ENCODE data around the gene RABL6.
"Not testable (repeated sequence)": the region's sequence is repeated elsewhere in the genome, so short reads cannot be mapped to it uniquely, and the experiment has no call there.

RABL6 gene

GRCh38 chr9:136837856-136838277 is 30.1 kb downstream of the RABL6 start:
- not testable (repeated sequence) for DNase-seq

- no peak for DNase-seq
Measured at GRCh38 chr9:136838314-136839228, 30.8 kb downstream of the RABL6 start.

- DNase-seq: no peak
Measured at GRCh38 chr9:136839229-136840139, 31.7 kb downstream of the RABL6 start.

GRCh38 chr9:136840140-136840876 is 32.6 kb downstream of the RABL6 start:
- DNase-seq: no peak

- DNase-seq: no peak
Measured at GRCh38 chr9:136840877-136841645, 33.3 kb downstream of the RABL6 start.

GRCh38 chr9:136841646-136842379 is 34.1 kb downstream of the RABL6 start:
- DNase-seq: not testable (repeated sequence)

- DNase-seq: peak; percentile 71 to 75
Measured at GRCh38 chr9:136842380-136842948, 34.7 kb downstream of the RABL6 start, which contains the start of gene AJM1. TSS of gene AJM1 (plus strand) at chr9:136842478. CDS start at chr9:136844415, 1,937 bp downstream.

GRCh38 chr9:136843159-136843800 is 35.5 kb downstream of the RABL6 start:
- not testable (repeated sequence) for DNase-seq

- DNase-seq: peak; percentile 43 to 61
Measured at GRCh38 chr9:136843801-136844740, 36.3 kb downstream of the RABL6 start.

- no peak for DNase-seq
Measured at GRCh38 chr9:136844761-136845464, 37.2 kb downstream of the RABL6 start.

GRCh38 chr9:136845465-136846260 is 37.9 kb downstream of the RABL6 start:
- no peak for DNase-seq

- peak in 1 of 2 donors; percentile 56 for DNase-seq
Measured at GRCh38 chr9:136846376-136847087, 38.8 kb downstream of the RABL6 start.

GRCh38 chr9:136847088-136847825 is 39.5 kb downstream of the RABL6 start:
- DNase-seq: no peak

GRCh38 chr9:136847826-136848392 is 40.2 kb downstream of the RABL6 start:
- peak; percentile 63 to 66 for DNase-seq

- DNase-seq: no peak
Measured at GRCh38 chr9:136848393-136849037, 40.8 kb downstream of the RABL6 start.

All from activated CD4-positive, alpha-beta T cell treated with anti-CD3 and anti-CD28 coated beads for 4 hours (primary cell).